MM.1S (cell line): ENCODE data around the gene MAD1L1.

ENCODE experiments used
- DNase-seq: peaks from one replicate; pipeline ENCODE4 v3.0.0-alpha.2; 2015
- H2AFZ ChIP-seq: fragments of 300-600 bp; sonication (generic); 2 replicates; pipeline ENCODE4 v1.6.0; 2016; ENCODE audit warnings: antibody characterized with exemption, low read length
- H3F3A ChIP-seq: fragments of 300-600 bp; sonication (generic); 2 replicates; pipeline ENCODE4 v1.6.1; 2016; ENCODE audit warnings: mild to moderate bottlenecking, antibody characterized with exemption, low read length, moderate library complexity, mixed read lengths; ENCODE audit not compliant: insufficient read depth
- H3K27ac ChIP-seq: fragments of 300-600 bp; sonication (generic); 2 replicates; pipeline ENCODE4 v1.5.1; 2016; ENCODE audit warnings: mild to moderate bottlenecking, low read length
- H3K27me3 ChIP-seq: fragments of 300-600 bp; sonication (generic); replicated peaks from 2 replicates; pipeline ENCODE4 v1.6.0; 2016; ENCODE audit warnings: low read length; ENCODE audit not compliant: insufficient read depth
- H3K36me3 ChIP-seq: fragments of 300-600 bp; sonication (generic); replicated peaks from 2 replicates; pipeline ENCODE4 v1.6.1; 2016; ENCODE audit warnings: mild to moderate bottlenecking, low read length, mixed read lengths; ENCODE audit not compliant: insufficient read depth
- H3K4me1 ChIP-seq: fragments of 300-600 bp; sonication (generic); 2 replicates; pipeline ENCODE4 v1.6.1; 2016; ENCODE audit warnings: low read length, mixed read lengths
- H3K4me2 ChIP-seq: fragments of 300-600 bp; sonication (generic); 2 replicates; pipeline ENCODE4 v1.6.0; 2016; ENCODE audit warnings: low read depth, low read length
- H3K4me3 ChIP-seq: fragments of 300-600 bp; sonication (generic); 2 replicates; pipeline ENCODE4 v1.5.1; 2016; ENCODE audit warnings: low read length, mixed read lengths
- H3K79me2 ChIP-seq: fragments of 300-600 bp; sonication (generic); 2 replicates; pipeline ENCODE4 v1.6.1; 2016; ENCODE audit warnings: mixed run types, low read length, mixed read lengths
- H3K9ac ChIP-seq: fragments of 300-600 bp; sonication (generic); 2 replicates; pipeline ENCODE4 v1.6.1; 2016; ENCODE audit warnings: low read length, mixed read lengths
- H3K9me2 ChIP-seq: fragments of 300-600 bp; sonication (generic); replicated peaks from 2 replicates; pipeline ENCODE4 v1.6.1; 2016; ENCODE audit warnings: mild to moderate bottlenecking, low read length, mixed read lengths; ENCODE audit not compliant: insufficient read depth
- H3K9me3 ChIP-seq: fragments of 300-600 bp; sonication (generic); replicated peaks from 2 replicates; pipeline ENCODE4 v1.6.1; 2016; ENCODE audit warnings: mild to moderate bottlenecking, low read length, mixed read lengths; ENCODE audit not compliant: insufficient read depth
- H4K20me1 ChIP-seq: fragments of 300-600 bp; sonication (generic); 2 replicates; pipeline ENCODE4 v1.6.1; 2016; ENCODE audit warnings: mild to moderate bottlenecking, low read length, moderate library complexity, mixed read lengths; ENCODE audit not compliant: insufficient read depth
- EZH2 ChIP-seq: fragments of 300-600 bp; sonication (generic); optimal IDR thresholded peaks from 2 replicates; pipeline ENCODE3; 2017; ENCODE audit warnings: low read depth, mild to moderate bottlenecking, antibody characterized with exemption, low read length, mixed read lengths
- EZH2phosphoT487 ChIP-seq: fragments of 300-600 bp; sonication (generic); IDR thresholded peaks from 2 replicates; pipeline ENCODE4 v1.6.1; 2018; ENCODE audit warnings: antibody characterized with exemption, low read length
- TF ChIP-seq, protein P1 (sequence below): fragments of 300-600 bp; sonication (generic); IDR thresholded peaks from 2 replicates; pipeline ENCODE4 v1.5.1; 2016; ENCODE audit warnings: antibody characterized with exemption, low read length, mixed read lengths

Gene MAD1L1

DNA sequence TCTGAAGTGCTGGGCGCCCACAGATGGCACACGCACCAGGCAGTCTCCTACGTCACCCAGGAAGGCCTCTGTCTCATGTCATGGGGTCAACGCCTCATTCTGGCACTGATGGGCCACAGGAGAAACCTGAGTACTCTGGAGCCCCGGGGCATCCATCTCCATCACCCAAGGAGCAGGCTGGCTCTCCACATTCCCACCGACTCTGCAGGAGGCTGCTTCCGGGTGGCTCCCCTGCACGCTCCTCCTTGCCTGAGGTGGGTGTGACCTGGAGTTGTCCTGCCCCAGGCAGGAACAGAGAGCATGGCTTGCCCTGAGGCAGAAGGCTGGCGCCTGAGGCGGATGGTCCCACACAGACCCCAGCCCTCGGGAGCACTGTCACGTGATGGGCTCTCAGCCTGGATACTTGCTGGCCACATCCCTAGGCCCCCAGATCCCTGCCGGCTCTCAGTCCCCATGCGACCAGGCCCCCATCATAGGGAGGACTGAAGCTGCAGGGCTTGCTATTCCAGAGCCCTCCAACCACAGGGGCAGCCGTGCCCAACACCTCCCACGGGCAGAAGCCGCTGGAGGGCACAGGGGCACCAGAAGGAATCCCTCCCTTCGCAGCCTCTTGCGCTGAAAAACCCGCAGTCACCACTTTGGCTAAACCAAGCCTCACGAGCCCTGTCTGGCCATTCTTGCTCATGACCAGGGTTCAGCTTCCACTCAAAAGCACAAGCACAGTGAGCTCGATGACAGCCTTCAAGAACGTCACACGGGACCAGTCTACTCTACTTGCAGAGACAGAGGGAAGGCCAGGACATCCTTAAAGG is 80.7 kb downstream of the MAD1L1 start:
- Histone ChIP-seq H3K4me3 (no peak overlapping the region), H3F3A (no peaks in the 10 kb centered on the region), H3K9ac (no peak overlapping the region), H3K36me3 (no peaks in the 10 kb centered on the region), H3K79me2 (no peaks in the 10 kb centered on the region), H3K4me2 (no peak overlapping the region), H3K27ac (no peak overlapping the region), H4K20me1 (no peaks in the 10 kb centered on the region), H2AFZ (no peak overlapping the region), H3K4me1 (no peaks in the 10 kb centered on the region), H3K9me3 (no peaks in the 10 kb centered on the region), H3K27me3 (no peaks in the 10 kb centered on the region), H3K9me2 (no peaks in the 10 kb centered on the region)
- TF ChIP-seq EZH2 (no peak), EZH2phosphoT487 (no peak)
- TF ChIP-seq, protein P1, sequence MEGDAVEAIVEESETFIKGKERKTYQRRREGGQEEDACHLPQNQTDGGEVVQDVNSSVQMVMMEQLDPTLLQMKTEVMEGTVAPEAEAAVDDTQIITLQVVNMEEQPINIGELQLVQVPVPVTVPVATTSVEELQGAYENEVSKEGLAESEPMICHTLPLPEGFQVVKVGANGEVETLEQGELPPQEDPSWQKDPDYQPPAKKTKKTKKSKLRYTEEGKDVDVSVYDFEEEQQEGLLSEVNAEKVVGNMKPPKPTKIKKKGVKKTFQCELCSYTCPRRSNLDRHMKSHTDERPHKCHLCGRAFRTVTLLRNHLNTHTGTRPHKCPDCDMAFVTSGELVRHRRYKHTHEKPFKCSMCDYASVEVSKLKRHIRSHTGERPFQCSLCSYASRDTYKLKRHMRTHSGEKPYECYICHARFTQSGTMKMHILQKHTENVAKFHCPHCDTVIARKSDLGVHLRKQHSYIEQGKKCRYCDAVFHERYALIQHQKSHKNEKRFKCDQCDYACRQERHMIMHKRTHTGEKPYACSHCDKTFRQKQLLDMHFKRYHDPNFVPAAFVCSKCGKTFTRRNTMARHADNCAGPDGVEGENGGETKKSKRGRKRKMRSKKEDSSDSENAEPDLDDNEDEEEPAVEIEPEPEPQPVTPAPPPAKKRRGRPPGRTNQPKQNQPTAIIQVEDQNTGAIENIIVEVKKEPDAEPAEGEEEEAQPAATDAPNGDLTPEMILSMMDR, result no peak
- DNase-seq, result no peak

DNA sequence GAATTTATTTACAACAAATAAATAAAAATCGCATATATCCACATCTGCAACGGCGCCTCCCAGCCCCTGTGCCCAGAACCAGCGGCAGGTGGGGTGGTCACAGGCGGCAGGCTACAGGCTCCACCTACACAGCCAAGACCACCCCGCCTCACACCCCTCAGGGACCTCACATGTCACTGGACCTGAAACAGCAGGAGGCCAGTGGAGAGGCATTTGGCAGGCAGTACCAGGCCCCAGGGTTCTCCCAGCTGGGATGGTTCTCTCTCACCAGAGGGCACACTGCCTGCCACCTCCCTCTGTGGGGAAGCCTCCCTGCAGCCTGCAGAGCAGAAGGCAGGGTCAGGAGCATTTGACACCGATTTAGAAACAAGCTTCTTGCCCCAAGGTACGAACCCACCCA is 81.5 kb downstream of the MAD1L1 start:
- Histone ChIP-seq H3F3A (no peaks in the 10 kb centered on the region), H3K27ac (no peak overlapping the region), H3K4me1 (no peaks in the 10 kb centered on the region), H3K4me2 (no peak overlapping the region), H3K9me2 (no peaks in the 10 kb centered on the region), H3K9me3 (no peaks in the 10 kb centered on the region), H3K4me3 (no peak overlapping the region), H3K79me2 (no peaks in the 10 kb centered on the region), H4K20me1 (no peaks in the 10 kb centered on the region), H3K27me3 (no peaks in the 10 kb centered on the region), H2AFZ (no peak overlapping the region), H3K36me3 (no peaks in the 10 kb centered on the region), H3K9ac (no peak overlapping the region)
- TF ChIP-seq EZH2 (no peak), EZH2phosphoT487 (no peak)
- TF ChIP-seq, protein P1, result no peak
- DNase-seq, result no peak

DNA sequence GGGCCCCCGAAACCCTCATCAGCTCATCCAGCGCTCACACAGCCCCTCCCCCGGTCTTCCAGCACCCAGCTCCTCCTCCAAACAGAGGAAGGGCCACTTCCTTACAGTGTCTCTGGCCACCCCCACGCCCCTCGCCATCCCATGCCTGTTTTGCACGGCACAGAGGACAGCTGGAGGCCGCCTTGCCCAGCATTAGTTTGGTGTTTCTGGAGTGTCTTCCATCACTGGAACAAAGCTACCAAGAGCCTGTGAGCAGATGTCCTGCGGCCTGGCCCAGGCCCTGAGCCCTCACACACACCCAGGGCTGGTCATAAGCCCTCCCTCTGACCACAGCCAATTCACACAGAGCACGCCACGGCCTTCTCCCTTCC is 82.3 kb downstream of the MAD1L1 start:
- DNase-seq, result no peak
- Histone ChIP-seq H3K4me1 (no peaks in the 10 kb centered on the region), H4K20me1 (no peaks in the 10 kb centered on the region), H3K4me3 (no peak overlapping the region), H3K4me2 (no peak overlapping the region), H3K27me3 (no peaks in the 10 kb centered on the region), H3F3A (no peaks in the 10 kb centered on the region), H3K36me3 (no peaks in the 10 kb centered on the region), H3K79me2 (no peaks in the 10 kb centered on the region), H3K9me3 (no peaks in the 10 kb centered on the region), H3K9ac (no peak overlapping the region), H2AFZ (no peak overlapping the region), H3K27ac (no peak overlapping the region), H3K9me2 (no peaks in the 10 kb centered on the region)
- TF ChIP-seq EZH2phosphoT487 (no peak), EZH2 (no peak)
- TF ChIP-seq, protein P1, result no peak
